Activated CD4-positive, alpha-beta T cell treated with anti-CD3 and anti-CD28 coated beads, Interleukin-2, amount 50 U/mL, for 1 hour (primary cell): ENCODE measurements around the gene RAPGEF1.

Experiments
- DNase-seq: peaks from one replicate; pipeline ENCODE4 v3.0.0-alpha.2; 2020

Gene RAPGEF1

GRCh38 chr9:131706608-131706970 lies 33.3 kb downstream of the RAPGEF1 start:
- DNase-seq: no peak

- no peak for DNase-seq
These were observed 34.9 kb downstream of the RAPGEF1 start for GRCh38 chr9:131704988-131705387.

- DNase-seq: no peak
These were observed 35.5 kb downstream of the RAPGEF1 start for GRCh38 chr9:131704141-131704983.

- DNase-seq: no peak
These were observed 36.2 kb downstream of the RAPGEF1 start for GRCh38 chr9:131703697-131704096.

GRCh38 chr9:131702911-131703310 lies 37.0 kb downstream of the RAPGEF1 start:
- no peak for DNase-seq

- DNase-seq: no peak
These were observed 38.0 kb downstream of the RAPGEF1 start for GRCh38 chr9:131701789-131702337.

- no peak for DNase-seq
These were observed 38.5 kb downstream of the RAPGEF1 start for GRCh38 chr9:131701436-131701781.

- DNase-seq: no peak
These were observed 39.0 kb downstream of the RAPGEF1 start for GRCh38 chr9:131700765-131701435.

GRCh38 chr9:131700076-131700475 lies 39.8 kb downstream of the RAPGEF1 start:
- DNase-seq: no peak

GRCh38 chr9:131698618-131698985 lies 41.3 kb downstream of the RAPGEF1 start:
- no peak for DNase-seq

- no peak for DNase-seq
These were observed 41.8 kb downstream of the RAPGEF1 start for GRCh38 chr9:131697908-131698617.

- DNase-seq: no peak
These were observed 42.8 kb downstream of the RAPGEF1 start for GRCh38 chr9:131697097-131697496.

- DNase-seq: no peak
These were observed 43.9 kb downstream of the RAPGEF1 start for GRCh38 chr9:131695836-131696460.

GRCh38 chr9:131695366-131695765 lies 44.5 kb downstream of the RAPGEF1 start:
- DNase-seq: no peak

- no peak for DNase-seq
These were observed 46.0 kb downstream of the RAPGEF1 start for GRCh38 chr9:131693651-131694597.

- DNase-seq: no peak
These were observed 47.0 kb downstream of the RAPGEF1 start for GRCh38 chr9:131692612-131693562.

GRCh38 chr9:131691969-131692611 lies 47.8 kb downstream of the RAPGEF1 start:
- DNase-seq: no peak

- no peak for DNase-seq
These were observed 48.8 kb downstream of the RAPGEF1 start for GRCh38 chr9:131690941-131691573.

- DNase-seq: no peak
These were observed 49.4 kb downstream of the RAPGEF1 start for GRCh38 chr9:131690462-131690861.

GRCh38 chr9:131688377-131688776 lies 51.5 kb downstream of the RAPGEF1 start:
- no peak for DNase-seq
